PC-3 (cell line): ENCODE results near the gene RFWD3. TPM values are rescaled to one million over a fixed set of nuclear protein-coding genes. Genes with fewer than 3 reads are reported as not detected.

ENCODE experiments used
- ATAC-seq: fragments of 200-7000 bp; cut with Tn5 transposase; 2 replicates; pipeline ENCODE4 v1.9.1; 2020; ENCODE audit warnings: mild to moderate bottlenecking, moderate library complexity
- BruUV-seq: library from RNA; stranded (reverse); fragments of 400-500 nt; replicated peaks from 2 replicates; lab custom pipeline; 2021; lab: Mats Ljungman, UMichigan
- CTCF ChIA-PET: fragments of 300-600 bp; sonication (Branson Sonifier 250); formaldehyde crosslinking; loops from one replicate; lab custom pipeline; 2022; ENCODE audit warnings: antibody characterized with exemption; lab: Charles Lee
- POLR2A ChIA-PET: fragments of 300-600 bp; sonication (Branson Sonifier 250); formaldehyde crosslinking; loops from one replicate; lab custom pipeline; 2022; ENCODE audit warnings: antibody characterized with exemption; ENCODE audit not compliant: unreplicated experiment; lab: Charles Lee
- DNase-seq: peaks from one replicate; pipeline ENCODE4 v3.0.0-alpha.2; 2015
- H2AFZ ChIP-seq: fragments of 300-600 bp; sonication (generic); 2 replicates; pipeline ENCODE4 v1.6.0; 2016; ENCODE audit warnings: antibody characterized with exemption, low read length
- H3F3A ChIP-seq: fragments of 300-600 bp; sonication (generic); one replicate; pipeline ENCODE4 v1.6.0; 2017; ENCODE audit warnings: antibody characterized with exemption, low read length, control low read depth, mild to moderate bottlenecking; ENCODE audit not compliant: unreplicated experiment
- H3K27ac ChIP-seq: fragments of 300-600 bp; sonication (generic); 2 replicates; pipeline ENCODE4 v1.5.1; 2016; ENCODE audit warnings: mild to moderate bottlenecking, low read length
- H3K27me3 ChIP-seq: fragments of 300-600 bp; sonication (generic); 2 replicates; pipeline ENCODE4 v1.6.1; 2016; ENCODE audit warnings: low read length, mixed read lengths
- H3K36me3 ChIP-seq: fragments of 300-600 bp; sonication (generic); 2 replicates; pipeline ENCODE4 v1.6.1; 2016; ENCODE audit warnings: low read depth, mixed run types, low read length, mixed read lengths
- H3K4me1 ChIP-seq: fragments of 300-600 bp; sonication (generic); 2 replicates; pipeline ENCODE4 v1.5.1; 2016; ENCODE audit warnings: low read length; ENCODE audit not compliant: insufficient read depth
- H3K4me2 ChIP-seq: fragments of 300-600 bp; sonication (generic); 2 replicates; pipeline ENCODE4 v1.6.0; 2016; ENCODE audit warnings: low read length
- H3K4me3 ChIP-seq: fragments of 300-600 bp; sonication (generic); 2 replicates; pipeline ENCODE4 v1.5.1; 2016; ENCODE audit warnings: mild to moderate bottlenecking, low read length, mixed read lengths
- H3K79me2 ChIP-seq: fragments of 300-600 bp; sonication (generic); 2 replicates; pipeline ENCODE4 v1.6.1; 2017; ENCODE audit warnings: low read length, mixed read lengths
- H3K9ac ChIP-seq: fragments of 300-600 bp; sonication (generic); 2 replicates; pipeline ENCODE4 v1.6.0; 2016; ENCODE audit warnings: mild to moderate bottlenecking, low read length
- H3K9me2 ChIP-seq: fragments of 300-600 bp; sonication (generic); replicated peaks from 2 replicates; pipeline ENCODE4 v1.6.1; 2016; ENCODE audit warnings: mixed run types, low read length, mixed read lengths
- H3K9me3 ChIP-seq: fragments of 300-600 bp; sonication (generic); 2 replicates; pipeline ENCODE4 v1.6.1; 2016; ENCODE audit warnings: low read length, mixed read lengths
- H4K20me1 ChIP-seq: fragments of 300-600 bp; sonication (generic); 2 replicates; pipeline ENCODE4 v1.6.1; 2016; ENCODE audit warnings: low read length, mixed read lengths
- CTCF ChIP-seq: fragments of 300-600 bp; sonication (generic); conservative IDR thresholded peaks from 2 replicates; pipeline ENCODE4 v1.5.1; 2017; ENCODE audit warnings: antibody characterized with exemption, low read depth, mild to moderate bottlenecking, low read length
- EZH2 ChIP-seq: fragments of 300-600 bp; sonication (generic); IDR thresholded peaks from one replicate; pipeline ENCODE4 v1.6.1; 2017; ENCODE audit warnings: antibody characterized with exemption, mild to moderate bottlenecking, low read length; ENCODE audit not compliant: unreplicated experiment
- EZH2phosphoT487 ChIP-seq: fragments of 300-600 bp; sonication (generic); IDR thresholded peaks from 2 replicates; pipeline ENCODE4 v1.6.1; 2018; ENCODE audit warnings: mild to moderate bottlenecking, antibody characterized with exemption, low read length, borderline replicate concordance
- intact Hi-C: fragments of 100-400 bp; cut with micrococcal nuclease; formaldehyde crosslinking; loops from 2 replicates; pipeline ENCODE4 v1.9.0; 2023
- total RNA-seq: library from RNA; depleted of rRNA; stranded (reverse); fragments of >200 nt; gene quantifications from 2 replicates; pipeline ENCODE4 v1.2.3, GENCODE V29; 2014

The RFWD3 gene
- total RNA-seq, 1 experiment from 2014 or later: 32.8 TPM

GRCh38 chr16:74660383-74660782, 6.3 kb downstream of the RFWD3 start:
- no peaks in the 10 kb centered on the region for H3K27me3 ChIP-seq
- no peak overlapping the region for H3K4me3 ChIP-seq
- H3K79me2 ChIP-seq: peaks cover 100% of the 10 kb centered on the region
- no peaks in the 10 kb centered on the region for H3K9me2 ChIP-seq
- no peak overlapping the region for H3K4me2 ChIP-seq
- ATAC-seq: no peak
- no peak overlapping the region for H2AFZ ChIP-seq
- no peak overlapping the region for H3K9ac ChIP-seq
- BruUV-seq: no TSS peak
- no peak overlapping the region for H3K27ac ChIP-seq
- TF ChIP-seq EZH2 (no peak), EZH2phosphoT487 (no peak), CTCF (no peak)
- ChIA-PET CTCF (no interaction called here), POLR2A (no interaction called here)
- H3K36me3 ChIP-seq: peaks cover 64% of the 10 kb centered on the region
- no peaks in the 10 kb centered on the region for H3K4me1 ChIP-seq
- H3F3A ChIP-seq: no peaks in the 10 kb centered on the region
- H3K9me3 ChIP-seq: no peaks in the 10 kb centered on the region
- peaks cover 54% of the 10 kb centered on the region for H4K20me1 ChIP-seq
- DNase-seq: no peak
- intact Hi-C loops: no loop called here

- Histone ChIP-seq H3K36me3 (peaks cover 59% of the 10 kb centered on the region), H3K27me3 (no peaks in the 10 kb centered on the region), H2AFZ (no peak overlapping the region), H3K79me2 (peaks cover 98% of the 10 kb centered on the region), H3F3A (no peaks in the 10 kb centered on the region), H3K4me3 (no peak overlapping the region), H3K9me3 (no peaks in the 10 kb centered on the region), H3K4me1 (no peaks in the 10 kb centered on the region), H3K9me2 (no peaks in the 10 kb centered on the region), H3K27ac (no peak overlapping the region), H3K4me2 (no peak overlapping the region), H3K9ac (no peak overlapping the region), H4K20me1 (peaks cover 62% of the 10 kb centered on the region)
- ChIA-PET CTCF (no interaction called here), POLR2A (no interaction called here)
- no TSS peak for BruUV-seq
- intact Hi-C loops: no loop called here
- no peak for DNase-seq
- TF ChIP-seq EZH2phosphoT487 (no peak), CTCF (no peak)
- no peak for ATAC-seq
Observed at GRCh38 chr16:74659041-74659440, 7.6 kb downstream of the RFWD3 start.

DNA sequence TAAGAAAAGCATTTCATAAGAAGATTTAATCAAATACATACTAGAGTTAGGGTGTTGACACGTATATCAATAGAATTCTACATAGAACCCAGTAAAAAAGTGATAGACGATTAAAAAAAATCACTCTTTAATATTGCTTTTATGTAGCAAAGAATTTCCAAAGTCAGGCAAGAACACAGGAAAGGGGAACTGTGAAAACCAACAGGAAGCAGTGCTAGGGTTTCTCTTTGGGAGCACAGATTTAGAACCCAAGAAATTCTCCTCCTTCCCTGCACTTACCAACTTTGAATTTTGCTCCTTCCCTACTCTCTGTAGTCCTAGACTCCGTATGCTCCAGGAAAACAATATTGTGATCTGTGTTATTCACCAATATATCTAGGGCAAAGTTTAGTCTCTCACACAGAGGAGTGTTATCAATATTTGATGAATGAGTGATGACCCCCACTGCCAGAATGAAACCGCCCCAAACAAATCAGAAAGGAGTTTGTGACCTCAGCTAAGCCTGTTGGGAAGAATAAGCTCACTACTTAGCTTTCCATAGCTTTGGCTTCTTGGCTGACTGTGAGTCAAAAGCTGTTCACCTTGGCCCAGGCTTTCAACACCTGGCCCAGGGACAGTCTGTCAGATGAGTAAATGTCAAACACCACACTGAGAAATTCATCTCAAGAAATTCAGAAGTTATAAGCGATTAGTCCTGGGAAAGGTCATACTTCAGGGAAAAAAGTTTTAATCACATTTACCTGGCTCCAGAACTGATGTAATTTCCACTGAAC, 8.6 kb downstream of the RFWD3 start:
- Histone ChIP-seq H3K79me2 (peaks cover 98% of the 10 kb centered on the region), H3K4me3 (no peak overlapping the region), H3F3A (no peaks in the 10 kb centered on the region), H3K4me2 (no peak overlapping the region; the same call in 1 of the 2 replicates), H3K27ac (no peak overlapping the region), H3K27me3 (no peaks in the 10 kb centered on the region), H3K4me1 (0 out of 2 replicates have a peak, but pooled peaks cover 1% of the 10 kb centered on the region), H3K9me2 (no peaks in the 10 kb centered on the region), H2AFZ (no peak overlapping the region), H4K20me1 (peaks cover 58% of the 10 kb centered on the region), H3K9me3 (no peaks in the 10 kb centered on the region), H3K9ac (no peak overlapping the region), H3K36me3 (peaks cover 50% of the 10 kb centered on the region)
- BruUV-seq: no TSS peak
- ATAC-seq: no peak
- ChIA-PET POLR2A (no interaction called here), CTCF (no interaction called here)
- TF ChIP-seq EZH2 (no peak), CTCF (no peak), EZH2phosphoT487 (no peak)
- intact Hi-C loops: no loop called here
- no peak for DNase-seq
